Stimulated activated CD4-positive, alpha-beta T cell treated with anti-CD3 and anti-CD28 coated beads, TNF-alpha, amount 100 ng/mL, for 4 hours (primary cell): ENCODE data around the gene ARFIP1.
"Not testable (repeated sequence)": the region's sequence is repeated elsewhere in the genome, so short reads cannot be mapped to it uniquely, and the experiment has no call there.

ENCODE experiments used
- DNase-seq, 3 experiments: peaks; one replicate each; pipeline ENCODE4 v3.0.0-alpha.2; 2020; ENCODE audit warnings: low read depth in 3 of 3

Gene ARFIP1

DNA sequence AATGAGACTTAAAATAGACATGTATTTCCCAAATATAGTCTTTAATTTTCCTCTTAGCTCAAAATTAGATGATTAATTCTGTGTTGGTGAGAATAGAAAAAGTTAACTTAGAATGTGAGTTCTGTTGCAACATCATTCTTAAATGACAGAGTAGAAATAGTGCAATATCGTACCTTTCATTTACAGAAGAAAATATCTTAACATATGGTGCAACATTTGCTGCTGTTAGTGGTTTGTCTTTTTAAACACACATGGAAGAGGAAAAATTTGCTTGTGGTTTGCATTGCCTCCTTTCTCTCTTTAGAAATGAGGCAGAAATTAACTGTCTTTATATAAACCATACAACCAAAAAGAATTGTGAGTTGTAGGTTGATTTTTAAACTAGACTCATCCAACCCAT is 117.1 kb downstream of the ARFIP1 start:
- no peak for DNase-seq

DNA sequence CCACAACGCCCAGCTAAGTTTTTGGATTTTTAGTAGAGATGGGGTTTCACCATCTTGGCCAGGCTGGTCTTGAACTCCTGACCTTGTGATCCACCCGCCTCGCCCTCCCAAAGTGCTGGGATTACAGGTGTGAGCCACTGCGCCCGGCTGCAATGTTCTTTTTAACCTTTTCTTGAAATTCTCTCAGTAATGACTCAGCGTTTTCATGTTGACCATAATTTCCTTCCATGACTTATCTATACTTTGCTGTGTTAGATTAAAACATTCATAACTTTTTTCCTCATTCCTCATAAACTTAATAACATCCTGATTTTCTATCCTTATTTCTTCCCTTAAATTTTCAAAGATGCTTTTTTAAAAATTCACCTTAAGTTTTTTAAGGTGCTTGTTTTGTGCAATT is 118.4 kb downstream of the ARFIP1 start:
- not testable (repeated sequence) for DNase-seq

DNA sequence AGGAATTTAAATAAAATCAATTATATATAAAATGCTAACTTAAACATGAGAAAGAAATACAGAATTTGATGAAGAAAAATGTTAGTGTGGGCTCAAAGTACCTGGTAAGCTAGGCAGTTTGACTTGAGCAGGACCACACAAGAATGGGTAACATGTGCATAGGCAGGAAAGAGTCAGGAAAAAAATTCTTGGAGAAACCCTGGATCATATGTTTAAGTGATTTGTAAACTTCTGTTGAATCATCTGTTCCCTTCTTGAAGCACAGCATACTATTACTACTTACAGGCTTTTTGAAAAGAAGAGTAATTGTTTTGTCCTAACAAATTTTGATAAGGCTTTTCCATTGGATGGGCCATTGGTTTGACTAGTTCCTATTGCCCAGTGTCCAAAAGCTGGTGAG is 118.9 kb downstream of the ARFIP1 start:
- no peak for DNase-seq

DNA sequence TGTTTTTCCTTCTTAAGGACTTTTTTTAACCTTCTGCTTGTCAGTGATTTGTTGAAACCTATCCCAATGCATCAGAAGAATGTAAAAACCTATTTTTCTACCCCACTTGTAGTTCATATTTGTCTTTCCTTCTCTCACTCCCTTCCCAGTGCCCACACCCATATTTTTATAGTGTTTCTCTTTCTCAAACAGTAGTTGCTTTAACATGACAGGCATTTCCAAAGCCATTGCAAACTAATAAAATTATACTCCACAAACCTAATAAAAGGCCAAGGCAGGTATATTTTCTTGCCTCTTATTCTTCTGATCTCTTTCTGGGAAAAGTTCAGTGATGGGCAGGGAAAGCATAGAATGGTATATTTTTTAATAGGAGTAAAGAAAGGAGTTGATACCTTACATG is 120.6 kb downstream of the ARFIP1 start:
- no peak for DNase-seq

DNA sequence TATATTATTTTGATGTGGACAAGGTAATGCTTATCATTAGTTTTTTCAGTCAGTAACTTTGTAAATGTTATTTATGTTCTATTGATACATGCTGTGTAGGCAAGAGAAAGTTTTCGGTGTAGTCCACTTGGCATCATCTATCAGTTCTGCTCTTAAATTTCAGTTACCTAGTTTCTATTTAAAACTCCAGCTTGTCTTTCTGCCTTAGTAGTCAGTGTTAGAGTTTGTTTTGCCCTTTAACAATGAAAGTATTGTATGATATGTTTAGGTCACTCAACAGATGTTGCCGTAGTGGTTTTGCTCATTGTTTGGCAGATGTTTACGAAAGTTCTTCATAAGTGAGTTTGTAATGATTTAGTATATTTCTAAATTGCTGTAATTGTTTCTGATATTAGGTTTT is 121.5 kb downstream of the ARFIP1 start:
- no peak for DNase-seq

DNA sequence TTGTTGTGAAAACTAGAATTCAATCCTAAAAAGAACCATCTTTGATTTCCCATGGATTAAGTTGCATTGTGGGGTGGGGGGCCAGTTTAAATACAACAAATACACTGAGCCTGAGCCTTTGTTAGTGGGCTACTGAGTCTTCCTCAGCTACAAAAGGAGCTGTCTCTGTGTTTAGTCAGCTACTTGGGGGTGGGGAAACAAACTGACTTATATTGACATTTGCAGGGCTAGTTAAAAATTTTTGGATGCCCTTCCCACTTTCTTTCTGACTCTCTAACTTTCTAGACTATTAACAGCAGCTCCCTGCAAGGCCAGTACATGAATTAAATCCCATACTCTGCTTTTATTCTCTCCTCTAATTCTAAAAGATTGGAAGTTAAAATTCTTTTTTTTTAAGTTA is 123.9 kb downstream of the ARFIP1 start:
- no peak for DNase-seq

DNA sequence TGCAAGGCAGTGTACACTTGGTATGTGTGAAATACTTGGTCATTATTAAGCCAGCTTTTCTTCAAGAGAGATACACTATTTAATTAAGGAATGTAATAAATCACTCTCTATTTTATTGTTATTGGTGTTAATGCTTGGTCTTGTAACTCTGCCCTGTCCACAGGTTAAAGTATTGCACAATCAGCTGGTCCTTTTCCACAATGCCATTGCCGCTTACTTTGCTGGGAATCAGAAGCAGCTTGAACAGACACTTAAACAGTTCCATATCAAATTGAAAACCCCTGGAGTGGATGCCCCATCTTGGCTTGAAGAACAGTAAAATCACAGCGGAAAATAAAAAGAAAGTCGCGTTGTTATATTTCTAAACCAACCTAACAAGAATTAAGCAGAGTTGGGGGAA is 130.1 kb downstream of the ARFIP1 start:
- DNase-seq: no peak

DNA sequence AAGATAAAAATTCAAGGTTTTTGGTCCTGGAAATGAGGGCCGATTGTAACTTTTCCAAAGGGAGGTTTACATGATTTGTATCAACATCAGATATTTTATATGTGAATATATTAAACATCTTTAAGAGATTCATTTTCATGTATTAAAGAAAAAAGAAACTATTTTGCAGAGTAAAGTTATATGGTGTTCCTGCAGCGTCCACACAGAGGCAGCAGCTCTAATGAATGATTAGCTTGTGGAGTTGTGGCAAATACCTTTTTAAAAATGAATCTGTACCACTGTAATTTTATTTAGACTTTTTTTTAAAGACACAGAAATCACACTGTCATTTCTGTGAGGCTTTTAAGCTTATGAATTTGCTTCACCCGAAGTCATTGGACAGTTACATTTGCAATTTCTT is 130.8 kb downstream of the ARFIP1 start:
- DNase-seq: no peak

DNA sequence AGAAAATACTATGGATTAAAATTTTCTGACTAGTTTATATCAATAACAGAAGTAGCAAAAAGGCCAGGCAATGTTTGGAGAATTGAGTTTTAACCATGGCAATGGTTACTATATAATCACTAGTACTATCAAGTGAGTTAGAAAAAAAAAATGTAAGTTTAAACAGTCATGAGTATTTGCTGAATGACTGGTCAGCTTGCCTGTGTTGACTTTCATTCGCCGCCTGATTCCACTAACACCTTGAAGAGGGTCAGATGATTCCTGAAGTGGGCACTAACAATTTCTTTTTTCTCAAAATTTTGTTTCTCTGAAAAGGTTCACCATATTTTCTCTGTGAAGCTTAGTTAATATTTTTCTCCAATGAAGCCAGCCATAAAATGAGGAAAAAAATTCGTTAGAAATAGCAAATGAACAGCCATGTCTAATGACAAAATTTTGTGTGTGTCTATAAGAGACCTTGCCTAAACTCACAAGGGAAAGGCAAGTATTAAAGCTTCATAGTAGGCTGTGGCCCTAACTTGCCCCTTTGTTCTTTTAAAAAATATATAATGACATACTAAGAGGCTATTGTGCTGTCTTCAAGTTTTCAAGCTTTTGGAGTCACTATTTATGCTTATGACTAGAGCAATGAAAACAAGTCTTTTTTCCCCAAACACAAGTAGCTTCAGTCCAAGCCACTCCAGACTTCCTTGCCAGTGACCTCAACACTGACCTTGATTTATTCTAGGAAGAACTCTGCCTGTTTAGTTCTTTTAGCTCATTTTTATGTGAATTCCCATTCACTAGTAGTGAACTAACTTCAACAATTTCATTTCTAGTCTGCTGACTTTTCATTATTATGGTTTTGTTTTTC is 138.0 kb downstream of the ARFIP1 start:
- DNase-seq: no peak

DNA sequence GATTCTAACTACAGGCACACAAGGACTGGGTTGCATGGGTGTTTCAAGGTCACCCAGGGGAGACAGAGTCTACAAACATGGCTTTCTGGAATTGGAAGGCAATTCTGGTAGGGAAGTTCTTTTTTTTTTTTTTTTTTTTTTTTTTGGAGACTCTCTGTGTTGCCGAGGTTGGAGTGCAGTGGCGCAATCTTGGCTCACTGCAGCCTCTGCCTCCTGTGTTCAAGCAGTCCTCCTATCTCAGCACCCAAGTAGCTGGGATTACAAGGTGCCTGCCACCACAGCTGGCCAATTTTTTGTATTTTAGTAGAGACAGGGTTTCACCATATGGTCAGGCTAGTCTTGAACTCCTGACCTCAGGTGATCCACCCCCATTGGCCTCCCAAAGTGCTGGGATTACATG is 140.1 kb downstream of the ARFIP1 start:
- DNase-seq: no peak

DNA sequence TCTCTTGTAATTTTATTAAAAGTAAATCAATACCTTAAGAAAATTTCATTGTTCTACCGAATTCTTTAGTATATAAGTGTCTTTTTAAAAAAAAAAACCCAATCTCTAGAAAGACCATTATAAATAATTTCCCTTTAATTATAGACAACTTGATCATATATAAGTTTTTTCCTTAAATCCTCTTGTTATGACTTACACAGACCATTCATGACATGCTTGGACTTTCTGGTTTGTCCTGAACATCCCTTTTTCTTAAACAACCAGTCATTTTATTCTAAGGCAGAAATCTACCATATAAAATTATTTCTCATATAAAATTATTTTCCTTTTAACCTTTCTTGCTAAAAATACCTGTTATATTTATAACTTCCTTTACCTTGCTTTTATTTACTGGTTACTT is 141.0 kb downstream of the ARFIP1 start:
- DNase-seq: no peak

DNA sequence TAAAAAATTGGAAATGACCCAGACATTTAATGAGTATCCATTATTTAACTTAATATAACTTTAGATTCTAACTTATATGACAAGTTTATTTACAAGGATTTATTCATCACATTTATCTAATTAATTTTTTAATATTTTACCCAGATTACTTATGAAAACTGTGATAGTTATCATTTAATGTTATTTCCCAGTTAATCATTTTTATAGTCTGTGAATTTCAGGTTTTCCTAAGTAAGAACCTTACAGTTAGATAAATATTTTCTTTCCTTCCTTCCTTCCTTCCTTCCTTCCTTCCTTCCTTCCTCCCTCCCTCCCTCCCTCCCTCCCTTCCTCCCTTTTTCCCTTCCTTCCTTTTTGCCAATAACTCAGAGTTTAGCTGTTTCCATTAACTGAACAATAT is 141.5 kb downstream of the ARFIP1 start:
- DNase-seq: no peak

DNA sequence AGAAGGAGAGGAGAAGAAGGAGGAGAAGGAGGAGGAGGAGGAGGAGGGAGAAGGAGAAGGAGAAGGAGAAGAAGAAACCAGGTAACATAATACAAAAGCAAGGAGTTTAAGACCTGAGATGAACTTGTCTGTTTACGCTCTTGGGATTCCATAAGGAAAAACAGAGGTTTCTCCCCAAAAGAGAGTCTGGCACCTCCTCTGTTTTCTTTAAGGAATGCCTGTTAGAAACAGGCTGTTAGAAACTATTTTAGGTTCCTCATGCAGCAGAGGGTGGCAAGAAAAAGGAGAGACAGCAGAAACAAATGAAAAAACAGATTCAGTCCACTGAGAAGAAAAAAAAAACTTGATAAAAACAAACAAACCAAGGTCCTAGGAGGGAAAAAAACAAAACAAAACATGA is 146.1 kb downstream of the ARFIP1 start:
- DNase-seq: no peak

DNA sequence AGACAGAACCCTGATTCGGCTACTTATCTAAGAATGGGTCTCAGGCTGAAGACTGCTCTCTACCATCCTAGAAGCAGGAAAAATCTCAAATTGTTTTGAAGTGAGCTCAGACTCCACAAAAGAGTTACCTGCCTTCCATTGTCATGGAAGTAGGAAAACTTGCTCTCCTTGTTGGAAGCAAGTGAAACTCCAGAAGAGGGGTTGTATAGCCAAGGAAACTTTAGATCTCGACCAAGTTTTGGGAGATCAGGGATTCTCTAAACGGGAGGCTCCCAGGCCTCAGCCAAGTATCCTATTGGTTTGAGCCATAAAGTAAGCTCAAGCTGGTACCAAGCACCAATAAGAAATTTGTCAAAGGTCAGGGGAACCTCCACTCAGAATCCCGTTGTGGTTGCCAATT is 147.2 kb downstream of the ARFIP1 start:
- no peak for DNase-seq

DNA sequence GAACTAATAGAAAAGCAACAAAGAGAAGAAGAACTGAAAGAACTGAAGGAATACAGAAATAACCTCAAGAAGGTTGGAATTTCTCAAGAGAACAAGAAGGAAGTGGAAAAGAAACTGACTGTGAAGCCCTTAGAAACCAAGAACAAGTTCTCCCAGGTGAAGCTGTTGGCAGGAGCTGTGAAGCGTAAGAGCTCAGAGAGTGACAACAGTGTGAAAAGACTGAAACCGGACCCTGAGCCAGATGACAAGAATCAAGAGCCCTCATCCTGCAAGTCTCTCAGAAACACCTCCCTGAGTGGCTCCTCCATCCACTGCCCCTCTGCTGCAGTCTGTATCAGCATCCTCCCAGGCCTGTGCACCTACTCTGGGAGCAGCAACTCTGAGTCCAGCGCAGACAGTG is 148.0 kb downstream of the ARFIP1 start:
- DNase-seq: no peak

DNA sequence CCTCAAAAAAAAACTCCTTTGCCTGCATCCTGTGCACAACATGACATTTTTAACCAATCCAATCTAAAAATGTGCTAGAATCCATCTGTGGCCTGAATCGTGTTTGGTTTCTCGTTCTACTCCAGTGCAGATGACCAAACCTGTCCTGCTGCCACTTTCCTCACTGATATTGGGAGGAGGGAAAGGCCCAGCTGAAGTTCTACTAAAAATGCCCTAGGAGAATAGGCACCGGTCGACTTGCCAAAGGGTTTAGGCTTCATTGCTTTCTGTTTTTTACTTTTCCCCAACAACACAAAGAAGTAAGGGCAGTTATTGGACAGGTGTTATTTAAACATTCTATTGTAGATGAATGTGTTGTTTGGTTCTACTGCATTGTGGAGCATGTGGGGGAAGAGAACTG is 148.5 kb downstream of the ARFIP1 start:
- no peak for DNase-seq

DNA sequence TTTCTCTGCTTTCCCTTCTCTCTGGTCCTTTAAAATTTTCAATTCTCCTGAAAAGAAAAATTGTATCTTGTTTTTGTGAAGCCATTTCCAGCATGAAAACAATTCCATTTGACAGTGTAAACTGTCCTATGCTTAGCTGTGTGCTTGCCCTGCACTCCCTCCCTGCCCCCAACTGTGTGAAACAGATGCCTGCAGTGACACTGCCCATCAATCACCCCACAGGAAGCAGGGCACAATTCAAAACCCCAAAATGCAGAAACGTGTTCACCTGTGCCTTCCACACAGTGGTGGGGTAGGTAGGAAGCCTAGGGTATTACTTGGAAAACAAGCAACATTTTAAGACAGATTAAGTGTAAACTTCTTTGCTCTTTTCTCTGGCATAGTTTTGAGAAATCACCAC is 150.1 kb downstream of the ARFIP1 start:
- no peak for DNase-seq

DNA sequence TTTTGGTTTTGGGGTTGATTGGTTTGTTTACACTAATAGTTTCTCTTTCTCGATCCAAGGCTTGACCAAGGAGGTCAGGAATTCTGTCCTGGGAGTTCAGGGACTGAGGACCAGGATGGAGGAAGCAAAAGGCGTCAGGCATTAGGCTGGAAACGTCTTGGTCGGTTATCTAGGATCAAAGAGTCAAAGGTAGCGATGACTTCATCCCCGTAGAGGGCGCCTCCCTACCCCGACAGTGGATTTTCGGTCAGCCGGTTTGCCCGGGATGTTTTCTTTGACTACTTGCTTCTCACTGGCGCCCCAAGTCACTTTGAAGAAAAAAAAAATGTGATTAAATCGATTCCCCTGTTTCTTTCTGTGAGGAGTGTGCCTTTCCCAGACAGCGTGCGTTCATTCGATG is 155.4 kb downstream of the ARFIP1 start:
- DNase-seq: no peak

DNA sequence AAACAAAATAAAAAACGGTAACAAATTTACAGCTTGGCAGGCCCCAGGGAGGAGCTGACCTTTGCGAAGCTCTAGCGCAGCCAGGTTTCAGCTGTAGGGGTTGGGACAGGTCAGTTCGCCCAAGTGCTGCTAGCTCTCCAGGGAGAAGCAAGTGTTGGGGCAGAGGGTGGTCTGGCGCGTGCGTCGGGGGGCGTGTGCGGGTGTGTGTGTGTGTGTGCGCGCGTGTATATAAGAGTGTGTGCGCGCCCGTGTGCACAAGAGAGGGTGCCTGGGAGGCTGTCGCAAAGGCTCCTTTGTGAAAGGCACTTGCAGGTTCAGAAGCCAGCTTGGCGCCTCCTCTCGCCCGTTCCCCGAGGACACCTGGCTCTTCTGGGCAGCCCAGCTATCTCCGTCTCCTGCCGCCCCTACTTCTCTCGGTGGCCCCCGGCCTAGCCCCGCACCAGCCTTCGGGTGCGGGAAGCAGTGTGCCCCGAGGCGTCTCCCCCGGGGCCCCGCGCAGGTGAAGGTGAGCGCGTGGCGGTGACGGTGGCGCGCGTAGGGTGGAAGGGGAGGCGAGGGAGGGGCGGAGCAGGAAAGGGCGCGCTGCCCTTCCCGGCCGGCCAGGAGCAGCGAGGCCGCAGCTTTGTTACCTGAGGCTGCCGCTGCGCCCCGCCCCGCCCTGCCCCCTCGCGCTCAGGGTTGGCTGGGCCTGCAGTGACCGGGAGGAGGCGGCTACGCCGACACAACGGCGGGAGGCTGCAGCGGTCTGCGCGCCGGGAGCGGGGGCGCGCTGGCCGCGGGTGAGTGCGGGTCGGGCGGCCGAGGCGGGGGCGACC is 156.1 kb downstream of the ARFIP1 start, which contains the start of gene FHDC1:
TSS of gene FHDC1 (plus strand) at position 693 of the 815 bp plus-strand sequence. CDS start 6,735 bp downstream, outside the sequence.
- no peak for DNase-seq

DNA sequence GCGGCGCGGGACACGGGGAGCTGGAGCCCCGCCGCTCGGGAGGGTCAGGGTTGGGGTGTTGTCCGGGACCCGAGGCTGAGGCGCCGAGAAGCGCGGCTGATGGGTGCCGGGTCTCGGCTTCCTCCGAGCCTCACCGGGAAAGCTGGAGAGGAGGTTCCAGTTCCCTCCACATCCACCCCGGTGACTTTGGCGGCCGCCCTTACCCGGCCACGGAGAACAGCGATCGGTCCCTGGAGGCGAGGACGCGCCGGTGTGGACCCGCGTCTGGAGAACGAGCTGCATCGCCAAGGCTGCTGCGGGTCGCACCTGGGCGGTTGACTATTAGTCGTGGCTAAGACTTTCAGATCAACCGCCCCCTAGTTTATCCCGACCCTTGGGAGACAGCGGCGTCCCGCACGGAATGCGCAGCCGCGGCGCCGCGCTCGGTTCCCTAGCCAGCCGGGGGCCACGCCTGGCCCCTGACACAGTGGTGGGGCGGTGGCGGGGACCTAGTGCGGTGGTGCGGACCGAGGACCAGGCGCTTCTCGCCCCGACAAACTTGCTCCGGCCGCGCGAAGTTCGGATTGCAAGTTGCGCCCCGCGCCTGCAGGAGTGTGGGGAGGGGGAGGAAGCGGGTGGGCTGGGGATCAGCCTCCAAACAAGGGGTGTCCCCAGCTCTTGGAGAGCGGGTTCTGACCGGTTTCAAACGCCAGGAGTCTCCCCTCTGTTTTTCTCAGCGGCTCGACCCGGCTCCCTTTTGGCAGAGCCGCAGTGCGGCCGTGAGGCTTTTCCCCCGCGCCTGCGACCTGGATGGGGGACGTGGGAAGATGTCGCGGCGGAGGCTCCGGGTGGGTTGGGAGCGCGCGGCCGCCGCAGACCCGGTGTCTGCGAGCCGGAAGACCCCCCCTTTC is 156.9 kb downstream of the ARFIP1 start:
- DNase-seq: no peak

DNA sequence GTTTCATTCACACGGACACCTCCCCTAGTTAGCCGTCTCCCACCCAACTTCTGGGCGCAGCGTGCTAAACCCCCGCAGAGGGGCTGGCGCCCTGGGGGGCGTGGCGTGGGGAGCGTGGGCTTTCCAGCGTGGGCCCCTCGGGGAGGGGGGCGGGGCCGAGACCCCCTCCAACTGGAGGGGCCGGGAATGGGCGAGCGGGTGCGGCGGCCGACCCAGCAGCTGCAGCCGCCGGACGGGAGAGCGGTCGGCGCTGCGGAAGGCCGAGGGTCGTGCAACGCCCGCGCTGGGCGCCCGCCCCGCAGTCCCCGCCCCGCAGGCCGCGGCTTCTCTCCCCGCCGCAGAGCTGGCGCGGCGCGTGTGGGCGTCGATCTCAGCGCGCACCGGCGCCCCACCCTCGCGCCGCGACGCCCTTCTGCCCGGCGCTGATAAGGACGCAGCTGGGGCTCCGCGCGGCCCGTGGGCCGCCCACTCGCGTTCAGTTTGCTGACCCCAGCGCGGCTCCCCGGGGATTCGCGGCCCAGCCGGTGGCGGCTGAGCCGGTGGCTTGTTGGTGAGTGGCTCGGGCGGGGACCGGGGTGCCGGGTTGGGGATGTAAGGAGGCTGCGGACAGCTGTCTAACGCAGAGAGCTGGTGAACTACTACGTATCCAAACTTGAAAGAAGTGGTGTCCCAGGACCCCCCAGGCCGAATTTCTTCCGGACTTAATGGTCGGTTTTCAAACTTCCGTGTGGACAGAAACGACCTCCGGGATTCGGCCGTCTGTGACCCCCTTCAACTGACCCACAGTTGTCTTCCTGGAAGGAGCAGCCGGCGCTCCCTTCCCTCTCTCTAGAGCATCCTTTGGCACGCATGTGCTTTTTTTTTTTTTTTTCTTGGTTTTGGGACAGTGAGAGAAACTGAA is 157.8 kb downstream of the ARFIP1 start:
- no peak for DNase-seq
